Activated CD4-positive, alpha-beta memory T cell treated with anti-CD3 and anti-CD28 coated beads, Interleukin-2, amount 10 ng/mL, durations not matched to agents 7 days and 5 days (primary cell): ENCODE data around the gene NPTX2. TPM values are rescaled to one million over a fixed set of nuclear protein-coding genes. Genes with fewer than 3 reads are reported as not detected.
"Not testable (repeated sequence)": the region's sequence is repeated elsewhere in the genome, so short reads cannot be mapped to it uniquely, and the experiment has no call there.

Source experiments
- CTCF ChIA-PET: fragments of 350-600 bp; sonication (Branson Sonifier 250); formaldehyde crosslinking; loops from one replicate; lab custom pipeline; 2021; ENCODE audit warnings: antibody characterized with exemption, inconsistent platforms; lab: Charles Lee
- POLR2A ChIA-PET: fragments of 350-600 bp; sonication (Branson Sonifier 250); formaldehyde crosslinking; loops from one replicate; lab custom pipeline; 2021; ENCODE audit warnings: antibody characterized with exemption; lab: Charles Lee
- DNase-seq: peaks from one replicate; pipeline ENCODE4 v3.0.0-alpha.2; 2020
- H3K27ac Mint-ChIP-seq: one replicate; pipeline ENCODE4 v1.8.0; 2021; ENCODE audit warnings: mild to moderate bottlenecking, mixed read lengths
- H3K27me3 Mint-ChIP-seq: one replicate; pipeline ENCODE4 v1.8.0; 2021; ENCODE audit warnings: mixed read lengths
- H3K36me3 Mint-ChIP-seq: one replicate; pipeline ENCODE4 v1.8.0; 2021; ENCODE audit warnings: low read depth, mixed read lengths
- H3K4me1 Mint-ChIP-seq: one replicate; pipeline ENCODE4 v1.8.0; 2021; ENCODE audit warnings: mixed read lengths
- H3K4me3 Mint-ChIP-seq: one replicate; pipeline ENCODE4 v1.8.0; 2021; ENCODE audit warnings: mild to moderate bottlenecking, mixed read lengths
- H3K9me3 Mint-ChIP-seq: one replicate; pipeline ENCODE4 v1.8.0; 2021; ENCODE audit warnings: mixed read lengths
- total RNA-seq, 2 experiments: library from RNA; stranded (reverse); gene quantifications; one replicate each; pipeline ENCODE4 v1.2.3, GENCODE V29; 2021

The NPTX2 gene
- not detected for total RNA-seq

- no peak for DNase-seq
- no peak within 1 kb of the TSS for H3K27ac Mint-ChIP-seq
- H3K36me3 Mint-ChIP-seq = no peaks in the 10 kb centered on the region
- H3K27me3 Mint-ChIP-seq = peaks cover 39% of the 10 kb centered on the region
- ChIA-PET CTCF (no interaction called here), POLR2A (no interaction called here)
- H3K4me1 Mint-ChIP-seq = no peaks in the 10 kb centered on the region
- no peaks in the 10 kb centered on the region for H3K9me3 Mint-ChIP-seq
- no peak within 1 kb of the TSS for H3K4me3 Mint-ChIP-seq
Measured at GRCh38 chr7:98617051-98617959, at the start of gene NPTX2. NPTX2 (plus strand) TSS chr7:98617285; CDS start chr7:98617462, 177 bp downstream.

GRCh38 chr7:98567991-98568390 lies 49.1 kb upstream of the NPTX2 start:
- H3K9me3 Mint-ChIP-seq = peaks cover 9% of the 10 kb centered on the region
- no peaks in the 10 kb centered on the region for H3K36me3 Mint-ChIP-seq
- H3K4me1 Mint-ChIP-seq = no peaks in the 10 kb centered on the region
- no peak overlapping the region for H3K4me3 Mint-ChIP-seq
- no peaks in the 10 kb centered on the region for H3K27me3 Mint-ChIP-seq
- no peak for DNase-seq
- POLR2A ChIA-PET = no interaction called here
- CTCF ChIA-PET = no interaction called here
- H3K27ac Mint-ChIP-seq = no peak overlapping the region

GRCh38 chr7:98568891-98569290 lies 48.2 kb upstream of the NPTX2 start:
- POLR2A ChIA-PET = no interaction called here
- no peak overlapping the region for H3K4me3 Mint-ChIP-seq
- H3K4me1 Mint-ChIP-seq = no peaks in the 10 kb centered on the region

DNA sequence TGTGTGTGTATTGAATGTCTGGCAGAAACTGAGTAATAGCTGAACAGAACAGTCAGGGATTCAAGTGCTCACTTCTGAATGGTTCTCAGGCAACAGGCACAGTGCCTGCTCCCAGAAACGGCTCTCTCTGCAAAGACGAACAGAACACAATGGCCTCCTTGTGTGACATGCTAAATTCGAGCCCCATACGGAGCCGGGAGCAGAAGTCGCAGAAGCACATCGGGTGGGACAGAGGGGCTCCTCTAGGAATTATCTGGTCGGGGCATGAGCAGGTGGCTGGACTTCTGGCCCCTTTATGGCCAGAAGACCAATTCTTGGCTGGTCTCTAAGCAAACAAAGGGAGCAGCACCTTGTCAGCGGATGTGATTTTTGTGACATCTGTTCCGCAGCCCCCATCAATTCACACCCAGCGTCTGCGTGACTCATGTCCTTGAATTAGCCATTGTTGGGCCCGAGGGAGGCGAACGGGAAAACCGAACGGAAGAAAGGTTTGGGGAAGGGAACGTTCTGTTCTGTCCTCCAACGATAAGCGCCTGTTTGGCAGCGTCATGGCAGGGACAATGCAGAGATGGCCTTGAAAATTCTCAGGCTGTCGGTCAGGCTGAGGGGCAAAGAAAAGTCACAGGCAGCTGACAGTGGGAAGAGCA lies 47.3 kb upstream of the NPTX2 start:
- Mint-ChIP-seq H3K27ac (no peak overlapping the region), H3K9me3 (peaks cover 3% of the 10 kb centered on the region), H3K4me1 (no peaks in the 10 kb centered on the region), H3K36me3 (no peaks in the 10 kb centered on the region), H3K4me3 (no peak overlapping the region), H3K27me3 (no peaks in the 10 kb centered on the region)
- ChIA-PET CTCF (no interaction called here), POLR2A (no interaction called here)
- DNase-seq = no peak

More at GRCh38 chr7:98568891-98569290, 48.2 kb upstream of the NPTX2 start:
- CTCF ChIA-PET = no interaction called here
- no peak for DNase-seq
- Mint-ChIP-seq H3K36me3 (no peaks in the 10 kb centered on the region), H3K9me3 (peaks cover 7% of the 10 kb centered on the region), H3K27me3 (no peaks in the 10 kb centered on the region), H3K27ac (no peak overlapping the region)

DNA sequence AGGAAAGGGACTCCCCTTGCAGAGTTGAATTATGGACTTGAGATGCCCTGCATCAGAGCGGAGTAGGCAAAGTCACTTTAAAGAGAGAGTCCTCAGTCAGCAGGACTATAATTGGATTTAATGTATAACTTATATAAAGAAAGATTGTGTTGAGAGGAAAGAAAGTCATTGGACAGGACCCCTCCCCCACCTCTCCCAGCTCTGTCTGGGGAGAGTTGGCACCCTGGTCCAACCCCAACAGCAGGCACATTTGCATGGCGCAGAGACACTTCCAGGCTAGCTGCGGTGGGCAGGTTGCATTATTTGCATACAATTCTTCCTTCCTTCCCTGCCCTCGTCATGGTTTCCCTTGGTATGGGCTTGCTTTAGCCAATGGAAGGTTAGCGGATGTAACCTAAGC lies 46.1 kb upstream of the NPTX2 start:
- POLR2A ChIA-PET = no interaction called here
- DNase-seq = no peak
- Mint-ChIP-seq H3K9me3 (peaks cover 5% of the 10 kb centered on the region), H3K4me3 (no peak overlapping the region), H3K27ac (no peak overlapping the region), H3K27me3 (no peaks in the 10 kb centered on the region), H3K4me1 (no peaks in the 10 kb centered on the region), H3K36me3 (no peaks in the 10 kb centered on the region)
- CTCF ChIA-PET = no interaction called here

DNA sequence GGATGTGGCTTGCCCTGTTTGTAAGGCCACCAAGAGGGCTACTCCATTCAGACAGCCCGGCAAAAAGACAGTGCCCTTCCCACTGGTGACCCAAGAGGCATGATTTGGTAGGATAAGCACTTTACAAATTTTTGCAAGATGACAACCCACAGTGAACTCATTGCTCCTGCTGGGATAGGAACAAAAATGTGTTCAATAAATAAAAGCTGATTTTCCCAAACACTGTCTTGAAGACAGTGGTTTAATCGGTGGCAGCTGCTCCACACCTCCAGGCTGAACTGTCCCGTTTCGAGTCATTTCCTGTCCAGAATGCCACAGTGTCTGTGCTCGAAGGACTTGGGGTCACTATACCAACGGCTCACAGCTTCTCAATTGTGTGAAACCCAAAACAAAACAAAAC lies 45.1 kb upstream of the NPTX2 start:
- Mint-ChIP-seq H3K36me3 (no peaks in the 10 kb centered on the region), H3K27me3 (no peaks in the 10 kb centered on the region), H3K4me3 (no peak overlapping the region), H3K27ac (no peak overlapping the region), H3K9me3 (peaks cover 13% of the 10 kb centered on the region), H3K4me1 (no peaks in the 10 kb centered on the region)
- CTCF ChIA-PET = interaction anchor here (0.5 to 0.7 kb wide), 2 partner anchors 71 to 214 kb away, joined by 3 read pairs; no protein-coding TSS in a partner anchor
- POLR2A ChIA-PET = no interaction called here
- DNase-seq = no peak

- H3K4me3 Mint-ChIP-seq, POLR2A ChIA-PET, H3K36me3 Mint-ChIP-seq, DNase-seq, H3K4me1 Mint-ChIP-seq, H3K27me3 Mint-ChIP-seq, H3K27ac Mint-ChIP-seq: not testable (repeated sequence)
- H3K9me3 Mint-ChIP-seq = peaks cover 13% of the 10 kb centered on the region
- CTCF ChIA-PET = interaction anchor here (0.5 kb wide), 1 partner anchor 71 kb away, joined by 3 read pairs; no protein-coding TSS in a partner anchor
Measured at GRCh38 chr7:98572716-98573115, 44.4 kb upstream of the NPTX2 start.

DNA sequence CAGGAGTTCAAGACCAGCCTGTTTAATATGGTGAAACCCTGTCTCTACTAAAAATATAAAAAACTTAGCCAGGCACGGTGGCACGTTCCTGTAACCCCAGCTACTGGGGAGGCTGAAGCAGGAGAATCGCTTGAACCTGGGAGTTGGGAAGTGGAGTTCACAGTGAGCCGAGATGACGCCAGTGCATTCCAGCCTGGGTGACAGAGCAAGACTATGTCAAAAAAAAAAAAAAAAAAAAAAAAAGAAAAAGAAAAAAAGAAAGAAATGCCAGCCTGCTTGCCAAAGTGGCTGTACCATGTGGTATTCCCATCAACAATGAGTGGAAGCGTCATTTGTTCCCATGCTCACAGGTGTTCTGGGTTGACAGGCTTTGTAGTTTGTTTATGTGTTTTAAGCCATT lies 43.3 kb upstream of the NPTX2 start:
- H3K27me3 Mint-ChIP-seq = no peaks in the 10 kb centered on the region
- ChIA-PET POLR2A (no interaction called here), CTCF (no interaction called here)
- no peaks in the 10 kb centered on the region for H3K36me3 Mint-ChIP-seq
- H3K4me3 Mint-ChIP-seq = no peak overlapping the region
- no peak overlapping the region for H3K27ac Mint-ChIP-seq
- peaks cover 13% of the 10 kb centered on the region for H3K9me3 Mint-ChIP-seq
- DNase-seq = no peak
- no peaks in the 10 kb centered on the region for H3K4me1 Mint-ChIP-seq

DNA sequence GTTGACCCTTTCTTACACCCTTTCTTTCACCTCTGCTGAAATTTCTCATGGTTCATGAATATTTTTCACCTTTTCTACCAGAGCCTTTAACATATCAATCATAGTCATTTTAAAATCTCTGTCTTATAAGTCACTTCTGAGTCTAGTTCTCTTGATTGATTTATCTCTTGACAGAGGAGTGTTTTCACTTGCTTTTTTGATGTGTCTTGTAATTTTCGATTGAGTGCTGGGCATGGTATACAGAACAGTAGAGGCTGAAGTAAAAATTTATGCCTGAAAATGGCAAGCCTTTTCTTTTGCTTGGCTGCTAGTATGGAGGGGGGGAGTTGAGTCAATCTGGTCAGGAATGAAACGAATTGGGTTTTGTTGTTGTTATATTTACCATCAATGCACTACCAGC lies 41.2 kb upstream of the NPTX2 start:
- Mint-ChIP-seq H3K27me3 (no peaks in the 10 kb centered on the region), H3K4me3 (no peak overlapping the region), H3K9me3 (peaks cover 13% of the 10 kb centered on the region), H3K27ac (no peak overlapping the region), H3K36me3 (no peaks in the 10 kb centered on the region), H3K4me1 (no peaks in the 10 kb centered on the region)
- DNase-seq = no peak
- ChIA-PET CTCF (no interaction called here), POLR2A (no interaction called here)

GRCh38 chr7:98584830-98585229 lies 32.3 kb upstream of the NPTX2 start:
- Mint-ChIP-seq H3K36me3 (no peaks in the 10 kb centered on the region), H3K27ac (no peak overlapping the region), H3K4me1 (no peaks in the 10 kb centered on the region), H3K27me3 (no peaks in the 10 kb centered on the region), H3K9me3 (peaks cover 2% of the 10 kb centered on the region), H3K4me3 (no peak overlapping the region)
- ChIA-PET CTCF (no interaction called here), POLR2A (no interaction called here)
- no peak for DNase-seq

DNA sequence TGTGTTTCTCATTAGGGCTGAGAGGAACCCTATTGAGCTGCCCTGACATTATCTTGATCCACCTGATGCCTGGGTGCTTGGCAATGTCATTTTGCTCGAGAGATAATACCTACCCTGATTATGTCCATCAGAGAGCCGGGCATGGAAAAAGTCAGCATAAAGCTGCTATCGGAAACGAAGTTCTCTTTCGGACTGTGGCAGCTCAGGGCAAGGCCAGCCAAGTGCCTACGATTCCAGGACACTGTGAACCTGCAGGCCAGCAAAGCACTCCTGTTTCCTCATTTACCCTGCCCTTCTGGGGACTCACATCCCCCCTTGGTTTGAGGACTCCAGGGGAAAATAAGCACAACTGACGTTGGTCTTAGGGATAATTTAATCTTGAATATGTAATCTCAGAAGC lies 25.2 kb upstream of the NPTX2 start:
- POLR2A ChIA-PET = no interaction called here
- DNase-seq = no peak
- Mint-ChIP-seq H3K36me3 (no peaks in the 10 kb centered on the region), H3K27ac (no peak overlapping the region), H3K27me3 (no peaks in the 10 kb centered on the region), H3K4me3 (no peak overlapping the region), H3K9me3 (no peaks in the 10 kb centered on the region), H3K4me1 (no peaks in the 10 kb centered on the region)
- CTCF ChIA-PET = no interaction called here

DNA sequence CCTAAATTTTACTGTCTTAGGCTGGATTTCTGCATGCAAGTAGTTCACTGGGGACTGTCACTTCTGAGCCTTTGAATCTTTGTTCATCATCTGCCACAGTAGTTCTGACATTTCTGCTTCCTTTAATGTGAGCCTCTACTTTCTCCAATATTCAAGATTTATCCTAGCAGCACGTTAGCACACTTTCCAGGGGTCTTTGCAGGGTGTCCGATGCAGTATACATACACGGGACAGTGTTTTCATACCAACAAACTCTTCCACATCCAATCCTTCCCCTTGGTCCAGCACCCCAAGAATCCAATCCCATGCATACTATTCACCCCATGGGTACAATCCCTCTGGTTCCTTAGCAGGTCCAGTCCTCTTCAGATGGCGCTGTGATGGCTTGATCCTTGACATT lies 22.7 kb upstream of the NPTX2 start:
- H3K27ac Mint-ChIP-seq = no peak overlapping the region
- no peak for DNase-seq
- H3K4me3 Mint-ChIP-seq = no peak overlapping the region
- CTCF ChIA-PET = no interaction called here
- H3K36me3 Mint-ChIP-seq = no peaks in the 10 kb centered on the region
- no peaks in the 10 kb centered on the region for H3K4me1 Mint-ChIP-seq
- POLR2A ChIA-PET = no interaction called here
- no peaks in the 10 kb centered on the region for H3K27me3 Mint-ChIP-seq
- H3K9me3 Mint-ChIP-seq = no peaks in the 10 kb centered on the region

DNA sequence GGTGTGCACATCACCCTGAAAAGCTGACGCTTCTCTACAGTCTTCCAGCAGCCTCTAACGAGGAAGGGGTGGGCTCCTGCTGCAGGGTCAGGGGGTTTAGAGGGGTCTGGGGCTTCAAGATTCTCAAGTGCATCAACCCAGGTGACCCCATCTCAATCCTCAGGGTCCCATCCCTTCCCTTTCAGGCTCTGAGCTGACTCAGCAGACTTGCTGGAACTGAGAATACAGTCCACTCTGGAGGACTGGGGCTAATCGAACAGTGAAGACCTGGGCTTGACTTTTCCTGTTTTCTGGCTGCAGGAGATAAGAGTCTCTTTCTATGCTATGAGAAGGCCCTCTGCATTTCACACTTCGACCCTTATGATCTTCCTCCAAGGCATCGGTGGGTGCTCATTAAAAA lies 22.3 kb upstream of the NPTX2 start:
- Mint-ChIP-seq H3K4me3 (no peak overlapping the region), H3K27ac (no peak overlapping the region), H3K9me3 (no peaks in the 10 kb centered on the region), H3K27me3 (no peaks in the 10 kb centered on the region), H3K36me3 (no peaks in the 10 kb centered on the region), H3K4me1 (no peaks in the 10 kb centered on the region)
- ChIA-PET CTCF (no interaction called here), POLR2A (no interaction called here)
- DNase-seq = no peak
